GM18498 (cell line): ENCODE results near the gene ROGDI.

Experiments
- ATAC-seq: cut with Tn5 transposase; IDR thresholded peaks from one replicate; pipeline ENCODE4 v1.9.1; 2021; ENCODE audit warnings: mild to moderate bottlenecking, moderate library complexity; ENCODE audit not compliant: unreplicated experiment

ROGDI gene

GRCh38 chr16:4801962-4802658 lies at the start of gene ROGDI:
Gene ROGDI (minus strand): TSS chr16:4802633. CDS start chr16:4802571, 62 bp downstream.
- ATAC-seq: peak; percentile 64

- ATAC-seq: no peak
Observed at GRCh38 chr16:4850211-4850610, 47.8 kb upstream of the ROGDI start.

GRCh38 chr16:4847774-4848587 lies 45.5 kb upstream of the ROGDI start:
- ATAC-seq: peak; percentile 17

- ATAC-seq: peak; percentile 87
Observed at GRCh38 chr16:4846901-4847773, 44.7 kb upstream of the ROGDI start, which contains the start of the genes GLYR1 and UBN1. Gene GLYR1 (minus strand): TSS chr16:4847288. CDS start chr16:4847265, 23 bp downstream. Gene UBN1 (plus strand): TSS chr16:4847481. CDS start chr16:4852918, 5,437 bp downstream.

GRCh38 chr16:4846503-4846900 lies 44.1 kb upstream of the ROGDI start:
- peak; percentile 29 for ATAC-seq

GRCh38 chr16:4840984-4841383 lies 38.6 kb upstream of the ROGDI start:
- no peak for ATAC-seq

GRCh38 chr16:4839942-4840341 lies 37.5 kb upstream of the ROGDI start:
- ATAC-seq: no peak

GRCh38 chr16:4837733-4838501 lies 35.5 kb upstream of the ROGDI start:
- no peak for ATAC-seq

GRCh38 chr16:4836727-4837126 lies 34.3 kb upstream of the ROGDI start:
- no peak for ATAC-seq

GRCh38 chr16:4833584-4833983 lies 31.2 kb upstream of the ROGDI start:
- no peak for ATAC-seq

GRCh38 chr16:4832698-4833343 lies 30.4 kb upstream of the ROGDI start:
- no peak for ATAC-seq

- ATAC-seq: no peak
Observed at GRCh38 chr16:4831616-4832015, 29.2 kb upstream of the ROGDI start.

GRCh38 chr16:4830408-4830807 lies 28.0 kb upstream of the ROGDI start:
- ATAC-seq: no peak

- no peak for ATAC-seq
Observed at GRCh38 chr16:4828567-4829321, 26.3 kb upstream of the ROGDI start.

GRCh38 chr16:4826980-4827379 lies 24.5 kb upstream of the ROGDI start:
- ATAC-seq: no peak

- ATAC-seq: no peak
Observed at GRCh38 chr16:4826526-4826925, 24.1 kb upstream of the ROGDI start.

- no peak for ATAC-seq
Observed at GRCh38 chr16:4825196-4825595, 22.8 kb upstream of the ROGDI start.

- ATAC-seq: no peak
Observed at GRCh38 chr16:4820652-4821051, 18.2 kb upstream of the ROGDI start.

GRCh38 chr16:4814542-4815173 lies 12.2 kb upstream of the ROGDI start:
- no peak for ATAC-seq
